ENCODE measurements around the gene ADAMTS17.

ADAMTS17 gene

GRCh38 chr15:100206643-100207042, 135.1 kb downstream of the ADAMTS17 start:
- DNase-seq (ENCODE audit: low read depth), result no peak
- H3K4me3 ChIP-seq (ENCODE audit: low read length), result no peak overlapping the region
- TF ChIP-seq CTCF (conservative IDR thresholded peaks at IDR 0.05; ENCODE audit: low read length), result no peak

- no peak for TF ChIP-seq CTCF (conservative IDR thresholded peaks at IDR 0.05; ENCODE audit: low read length)
- no peak for DNase-seq (ENCODE audit: low read depth)
- H3K4me3 ChIP-seq (ENCODE audit: low read length), result no peak overlapping the region
Observed at GRCh38 chr15:100205549-100206295, 136.1 kb downstream of the ADAMTS17 start.

GRCh38 chr15:100204771-100205170, 137.0 kb downstream of the ADAMTS17 start:
- TF ChIP-seq CTCF (conservative IDR thresholded peaks at IDR 0.05; ENCODE audit: low read length), result no peak
- H3K4me3 ChIP-seq (ENCODE audit: low read length), result no peak overlapping the region
- no peak for DNase-seq (ENCODE audit: low read depth)

- DNase-seq (ENCODE audit: low read depth), result no peak
- TF ChIP-seq CTCF (conservative IDR thresholded peaks at IDR 0.05; ENCODE audit: low read length), result no peak
- no peak overlapping the region for H3K4me3 ChIP-seq (ENCODE audit: low read length)
Observed at GRCh38 chr15:100204211-100204610, 137.6 kb downstream of the ADAMTS17 start.

GRCh38 chr15:100202309-100202960, 139.3 kb downstream of the ADAMTS17 start:
- no peak for DNase-seq (ENCODE audit: low read depth)
- no peak for TF ChIP-seq CTCF (conservative IDR thresholded peaks at IDR 0.05; ENCODE audit: low read length)
- H3K4me3 ChIP-seq (ENCODE audit: low read length), result no peak overlapping the region

GRCh38 chr15:100201376-100202280, 140.1 kb downstream of the ADAMTS17 start:
- peak; percentile 1 for DNase-seq (ENCODE audit: low read depth)
- H3K4me3 ChIP-seq (ENCODE audit: low read length), result no peak overlapping the region
- no peak for TF ChIP-seq CTCF (conservative IDR thresholded peaks at IDR 0.05; ENCODE audit: low read length)
